ENCODE results near the gene PITPNM1. TPM values are rescaled to one million over a fixed set of nuclear protein-coding genes. Genes with fewer than 3 reads are reported as not detected.
"Not testable (repeated sequence)": the region's sequence is repeated elsewhere in the genome, so short reads cannot be mapped to it uniquely, and the experiment has no call there.

The PITPNM1 gene
- total and polyA plus RNA-seq, 2 of the 13 experiments (the other 11 are each of a cell fraction or from before 2014, with no cell fraction given): 8.2 to 8.5 TPM

DNA sequence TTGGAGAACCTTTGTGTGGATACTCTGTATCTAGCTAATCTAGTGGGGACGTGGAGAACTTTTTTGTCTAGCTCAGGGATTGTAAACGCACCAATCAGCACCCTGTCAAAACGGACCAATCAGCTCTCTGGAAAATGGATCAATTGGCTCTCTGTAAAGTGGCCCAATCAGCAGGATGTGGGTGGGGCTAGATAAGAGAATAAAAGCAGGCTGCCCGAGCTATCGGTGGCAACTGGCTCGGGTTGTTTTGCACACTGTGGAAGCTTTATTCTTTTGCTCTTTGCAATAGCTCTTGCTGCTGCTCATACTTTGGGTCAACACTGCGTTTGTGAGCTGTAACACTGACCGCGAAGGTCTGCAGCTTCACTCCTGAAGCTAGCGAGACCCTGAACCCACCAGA lies 28.5 kb downstream of the PITPNM1 start:
- BruUV-seq (replicated peaks); H3K79me2 ChIP-seq (ENCODE audit: insufficient read depth, low read length); H4K20me1 ChIP-seq (ENCODE audit: insufficient read depth, low read length); H2AFZ ChIP-seq (ENCODE audit: low read length); H3K36me3 ChIP-seq (replicated peaks in 1 of 2; ENCODE audit: control insufficient read depth in 1 of 2, insufficient read depth in 2 of 2, low read length in 2 of 2); H3K27me3 ChIP-seq (ENCODE audit: control insufficient read depth in 1 of 2, insufficient read depth in 2 of 2, low read length in 2 of 2); H3K9ac ChIP-seq (ENCODE audit: insufficient read depth, low read depth, low read length); FAIRE-seq; H3K4me3 ChIP-seq (replicated peaks in 1 of 3; ENCODE audit: insufficient read depth in 1 of 3, low read depth in 2 of 3, low read length in 3 of 3); intact Hi-C loops (cut with micrococcal nuclease; ENCODE audit: unreplicated experiment); H3K9me3 ChIP-seq (ENCODE audit: low read length); CTCF ChIA-PET (ENCODE audit: low intra/inter-chr PET ratio, low total read pairs); in situ Hi-C loops (cut with HindIII; ENCODE audit: extremely low pct_ligation_motif_present, low pct_unique_long_range_greater_than_20kb): not testable (repeated sequence)
- 59% methylated on average over 10 of the region's 10 CpGs for WGBS (ENCODE audit: low lambda C conversion rate)
- POLR2A ChIA-PET: interaction anchor here (1.1 to 1.7 kb wide), 5 partner anchors 8 to 123 kb away, joined by 3 to 6 read pairs (median 4); partner anchors contain the start of genes POLD4 and PPP1CA
- Histone ChIP-seq H3K4me2 (ENCODE audit: low read depth, low read length) (0 out of 2 replicates have a peak overlapping the region, but pooled peaks have one; percentile 28), H3K27ac (ENCODE audit: extremely low read length, insufficient read depth, low read length) (peak overlapping the region; percentile 54), H3K4me1 (ENCODE audit: insufficient read depth, low read length) (peaks cover 49% of the 10 kb centered on the region)
- DNase-seq (ENCODE audit: low spot score) (peak; percentile 36), ATAC-seq (peak; percentile 55)
- 0 out of 2 replicates have a peak, but pooled peaks have one; percentile 28 for TF ChIP-seq MAFF (IDR thresholded peaks at IDR 0.05; ENCODE audit: low read depth, low read length)
- peak; percentile 73 for TF ChIP-seq NFYC (CRISPR knock-in tag; IDR thresholded peaks at IDR 0.05)
- peak; percentile 68; the same call in 1 of the 2 replicates for TF ChIP-seq HOMEZ (CRISPR knock-in tag; IDR thresholded peaks at IDR 0.05; ENCODE audit: low read depth)
- TF ChIP-seq, protein P1, sequence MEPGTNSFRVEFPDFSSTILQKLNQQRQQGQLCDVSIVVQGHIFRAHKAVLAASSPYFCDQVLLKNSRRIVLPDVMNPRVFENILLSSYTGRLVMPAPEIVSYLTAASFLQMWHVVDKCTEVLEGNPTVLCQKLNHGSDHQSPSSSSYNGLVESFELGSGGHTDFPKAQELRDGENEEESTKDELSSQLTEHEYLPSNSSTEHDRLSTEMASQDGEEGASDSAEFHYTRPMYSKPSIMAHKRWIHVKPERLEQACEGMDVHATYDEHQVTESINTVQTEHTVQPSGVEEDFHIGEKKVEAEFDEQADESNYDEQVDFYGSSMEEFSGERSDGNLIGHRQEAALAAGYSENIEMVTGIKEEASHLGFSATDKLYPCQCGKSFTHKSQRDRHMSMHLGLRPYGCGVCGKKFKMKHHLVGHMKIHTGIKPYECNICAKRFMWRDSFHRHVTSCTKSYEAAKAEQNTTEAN (CRISPR knock-in tag; conservative IDR thresholded peaks at IDR 0.05): peak; percentile 17; the same call in 1 of the 2 replicates
- TF ChIP-seq SALL1 (CRISPR knock-in tag; IDR thresholded peaks at IDR 0.05): 0 out of 2 replicates have a peak, but pooled peaks have one; percentile 28
- peak; percentile 60 for TF ChIP-seq POLR2G (IDR thresholded peaks at IDR 0.05; ENCODE audit: low read depth, low read length)
- peak; percentile 76 for TF ChIP-seq ZMYM4 (CRISPR knock-in tag; IDR thresholded peaks at IDR 0.05)
- TF ChIP-seq, protein P2, sequence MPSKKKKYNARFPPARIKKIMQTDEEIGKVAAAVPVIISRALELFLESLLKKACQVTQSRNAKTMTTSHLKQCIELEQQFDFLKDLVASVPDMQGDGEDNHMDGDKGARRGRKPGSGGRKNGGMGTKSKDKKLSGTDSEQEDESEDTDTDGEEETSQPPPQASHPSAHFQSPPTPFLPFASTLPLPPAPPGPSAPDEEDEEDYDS (CRISPR knock-in tag; IDR thresholded peaks at IDR 0.05): peak; percentile 88
- TF ChIP-seq SNAPC4 (CRISPR knock-in tag; IDR thresholded peaks at IDR 0.05): peak; percentile 57; the same call in 1 of the 2 replicates
- peak; percentile 70 for TF ChIP-seq NFYB (CRISPR knock-in tag; IDR thresholded peaks at IDR 0.05)
- TF ChIP-seq MAFK (conservative IDR thresholded peaks at IDR 0.05 in 1 of 2, IDR thresholded peaks at IDR 0.05 in 1 of 2; ENCODE audit: low read length in 2 of 2): 0 out of 4 replicates have a peak, but pooled peaks of 1 of the 2 experiments have one; percentile 6
- TF ChIP-seq, protein P3, sequence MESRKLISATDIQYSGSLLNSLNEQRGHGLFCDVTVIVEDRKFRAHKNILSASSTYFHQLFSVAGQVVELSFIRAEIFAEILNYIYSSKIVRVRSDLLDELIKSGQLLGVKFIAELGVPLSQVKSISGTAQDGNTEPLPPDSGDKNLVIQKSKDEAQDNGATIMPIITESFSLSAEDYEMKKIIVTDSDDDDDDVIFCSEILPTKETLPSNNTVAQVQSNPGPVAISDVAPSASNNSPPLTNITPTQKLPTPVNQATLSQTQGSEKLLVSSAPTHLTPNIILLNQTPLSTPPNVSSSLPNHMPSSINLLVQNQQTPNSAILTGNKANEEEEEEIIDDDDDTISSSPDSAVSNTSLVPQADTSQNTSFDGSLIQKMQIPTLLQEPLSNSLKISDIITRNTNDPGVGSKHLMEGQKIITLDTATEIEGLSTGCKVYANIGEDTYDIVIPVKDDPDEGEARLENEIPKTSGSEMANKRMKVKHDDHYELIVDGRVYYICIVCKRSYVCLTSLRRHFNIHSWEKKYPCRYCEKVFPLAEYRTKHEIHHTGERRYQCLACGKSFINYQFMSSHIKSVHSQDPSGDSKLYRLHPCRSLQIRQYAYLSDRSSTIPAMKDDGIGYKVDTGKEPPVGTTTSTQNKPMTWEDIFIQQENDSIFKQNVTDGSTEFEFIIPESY (CRISPR knock-in tag; IDR thresholded peaks at IDR 0.05): 0 out of 2 replicates have a peak, but pooled peaks have one; percentile 23
- peak; percentile 66 for TF ChIP-seq POGZ (CRISPR knock-in tag; IDR thresholded peaks at IDR 0.05)
- TF ChIP-seq POLR2A (IDR thresholded peaks at IDR 0.05; ENCODE audit: insufficient read depth in 1 of 2, low read depth in 2 of 2, low read length in 2 of 2): peak; percentile 59 to 79; a peak in 3 of 4 replicates

Measured in HepG2 (cell line).